ENCODE results near the gene ZFY. TPM values are rescaled to one million over a fixed set of nuclear protein-coding genes. Genes with fewer than 3 reads are reported as not detected.
"Not testable (repeated sequence)": the region's sequence is repeated elsewhere in the genome, so short reads cannot be mapped to it uniquely, and the experiment has no call there.

The ZFY gene
- total RNA-seq, 1 experiment from 2014 or later = 4.3 TPM

DNA sequence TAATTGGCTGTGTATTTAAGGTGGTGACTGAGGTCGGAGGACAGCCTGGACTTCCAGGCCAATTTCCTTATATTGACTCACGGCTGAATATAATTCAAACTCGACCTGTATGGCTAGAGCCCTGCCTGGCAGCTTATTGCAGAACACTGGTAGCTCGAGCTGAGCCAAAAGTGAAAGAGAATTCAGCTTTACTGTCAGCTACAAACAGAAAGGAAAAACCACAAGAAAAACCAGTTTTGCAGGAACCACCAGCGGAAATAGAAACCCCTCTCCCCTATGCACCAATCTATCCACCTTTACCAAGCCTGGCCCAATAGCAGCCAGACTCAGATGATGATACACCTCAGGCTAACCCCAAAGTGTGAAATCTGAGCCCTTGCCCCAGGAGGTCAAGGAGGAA, 68.7 kb downstream of the ZFY start:
- DNase-seq = no peak
- peak overlapping the region; percentile 33 for H3K4me3 ChIP-seq
- no peaks in the 10 kb centered on the region for H3K27me3 ChIP-seq
- H3K27ac ChIP-seq = no peak overlapping the region
- no peaks in the 10 kb centered on the region for H3K9me3 ChIP-seq (replicated peaks)
- H3K36me3 ChIP-seq = no peaks in the 10 kb centered on the region
- no peaks in the 10 kb centered on the region for H3K4me1 ChIP-seq

DNA sequence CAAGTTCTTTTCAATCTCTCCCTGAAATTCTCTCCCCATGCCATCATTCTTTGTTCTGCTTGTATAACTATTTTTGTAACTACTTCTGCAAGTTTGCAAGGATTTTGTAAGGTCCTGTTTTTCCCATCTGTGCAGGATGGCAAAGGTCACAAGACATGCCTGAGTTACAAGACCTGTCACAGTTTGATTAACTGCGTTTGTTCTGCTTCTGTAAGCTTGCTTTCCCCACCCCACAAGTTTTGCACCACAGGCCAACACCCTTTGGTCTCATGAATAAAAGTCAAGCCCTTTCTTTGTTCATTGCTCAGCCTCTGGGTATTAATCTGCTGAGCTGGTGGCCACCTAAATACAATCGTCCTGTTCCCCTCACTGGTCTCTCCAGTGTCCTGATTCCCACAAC, 70.8 kb downstream of the ZFY start:
- H3K27me3 ChIP-seq; H3K36me3 ChIP-seq; H3K27ac ChIP-seq; H3K4me1 ChIP-seq; H3K9me3 ChIP-seq (replicated peaks); H3K4me3 ChIP-seq; DNase-seq: not testable (repeated sequence)

DNA sequence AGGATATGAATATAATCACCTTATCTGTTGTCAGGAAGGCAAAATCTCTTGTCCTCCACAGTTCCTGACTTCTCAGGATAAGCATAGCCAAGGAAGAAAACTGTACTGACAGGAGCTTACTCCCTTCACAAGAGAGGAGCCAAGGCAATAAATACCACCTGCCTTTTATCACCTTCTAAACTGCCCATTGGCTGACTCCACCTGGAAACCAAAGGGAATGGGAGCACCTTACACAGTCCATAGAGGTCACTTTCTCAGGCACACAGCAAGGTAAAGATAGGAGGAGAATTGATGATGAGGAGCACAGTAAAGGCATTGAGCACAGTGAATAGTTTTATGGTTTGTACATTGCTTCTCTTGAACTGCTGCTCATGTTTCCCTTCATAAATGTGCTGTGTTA, 72.8 kb downstream of the ZFY start:
- Histone ChIP-seq H3K36me3 (no peaks in the 10 kb centered on the region), H3K27ac (no peak overlapping the region), H3K4me1 (no peaks in the 10 kb centered on the region), H3K9me3 (replicated peaks) (no peaks in the 10 kb centered on the region), H3K4me3 (no peak overlapping the region), H3K27me3 (no peaks in the 10 kb centered on the region)
- DNase-seq = no peak

DNA sequence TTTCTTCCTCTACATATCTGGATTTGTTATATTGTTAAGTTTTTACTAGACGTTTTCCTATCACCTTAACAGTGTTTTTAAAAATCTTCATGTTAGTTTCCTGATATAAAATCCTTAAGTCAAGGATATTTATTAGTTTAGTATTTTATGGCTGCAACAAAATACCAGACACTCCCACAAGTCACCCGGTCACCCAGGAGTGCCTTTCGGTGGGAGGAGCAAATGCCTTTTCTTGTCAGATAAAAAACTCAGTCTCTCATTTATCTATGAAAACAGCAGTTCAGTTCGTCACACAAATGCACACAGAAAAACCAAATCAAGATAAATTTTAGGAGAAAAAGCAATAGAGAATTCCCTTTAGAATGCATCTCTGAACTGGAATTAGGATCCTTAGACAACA, 77.0 kb downstream of the ZFY start:
- Histone ChIP-seq H3K4me3 (no peak overlapping the region), H3K27me3 (no peaks in the 10 kb centered on the region), H3K36me3 (no peaks in the 10 kb centered on the region), H3K27ac (no peak overlapping the region), H3K4me1 (no peaks in the 10 kb centered on the region), H3K9me3 (replicated peaks) (no peaks in the 10 kb centered on the region)
- no peak for DNase-seq

DNA sequence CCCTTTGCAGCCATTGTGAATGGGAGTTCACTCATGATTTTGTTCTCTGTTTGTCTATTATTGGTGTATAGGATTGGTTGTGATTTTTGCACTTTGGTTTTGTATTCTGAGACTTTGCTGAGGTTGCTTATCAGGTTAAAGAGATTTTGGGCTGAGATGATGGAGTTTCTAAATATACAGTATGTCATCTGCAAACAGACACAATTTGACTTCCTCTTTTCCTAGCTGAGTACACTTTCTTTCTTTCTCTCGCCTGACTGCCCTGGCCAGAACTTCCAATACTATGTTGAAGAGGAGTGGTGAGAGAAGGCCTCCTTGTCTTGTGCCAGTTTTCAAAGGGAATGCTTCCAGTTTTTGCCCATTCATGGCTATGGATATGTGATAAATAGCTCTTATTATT, 81.4 kb downstream of the ZFY start:
- Histone ChIP-seq H3K36me3 (no peaks in the 10 kb centered on the region), H3K27me3 (no peaks in the 10 kb centered on the region), H3K9me3 (replicated peaks) (no peaks in the 10 kb centered on the region), H3K4me1 (no peaks in the 10 kb centered on the region), H3K4me3 (no peak overlapping the region), H3K27ac (no peak overlapping the region)
- no peak for DNase-seq

DNA sequence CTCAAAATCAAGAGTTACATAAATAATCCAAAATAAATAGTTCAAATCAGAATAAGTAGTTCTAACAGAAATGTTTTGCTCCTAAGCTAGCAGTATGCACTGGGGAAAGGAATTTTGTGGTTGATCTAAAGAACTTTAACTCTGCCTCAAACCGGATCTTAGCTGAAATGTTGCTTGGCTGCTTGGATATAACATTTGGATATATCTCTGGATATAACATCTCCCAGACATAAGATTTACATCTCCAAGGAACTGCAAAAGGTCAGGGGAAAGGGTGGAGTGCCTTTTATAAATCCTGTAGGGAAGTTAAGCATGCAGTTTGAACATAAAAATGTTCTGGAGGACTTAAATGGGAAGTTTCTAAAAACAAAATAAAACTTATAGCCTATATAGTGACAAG, 83.4 kb downstream of the ZFY start:
- no peaks in the 10 kb centered on the region for H3K4me1 ChIP-seq
- H3K27me3 ChIP-seq = no peaks in the 10 kb centered on the region
- DNase-seq = no peak

DNA sequence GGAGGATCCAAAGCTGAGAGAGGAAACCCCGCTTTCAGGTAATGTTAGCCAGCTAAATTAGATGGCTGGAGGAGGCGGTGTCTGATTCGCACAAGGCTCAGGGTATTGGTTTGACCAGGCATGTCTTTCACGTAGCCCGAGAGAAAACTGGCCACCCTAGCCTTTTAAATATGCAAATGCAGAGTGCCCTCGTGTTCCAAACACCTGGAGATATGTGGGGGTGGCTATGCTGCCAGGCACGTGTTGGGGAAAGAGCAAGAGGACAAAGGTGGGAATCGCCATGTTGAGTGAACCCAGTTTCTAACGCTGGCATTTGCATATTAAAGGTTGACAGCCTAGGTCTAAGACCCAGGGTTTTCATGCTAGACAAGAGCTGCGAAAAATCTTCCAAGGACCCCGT, 84.4 kb downstream of the ZFY start:
- H3K9me3 ChIP-seq (replicated peaks) = no peaks in the 10 kb centered on the region
- no peaks in the 10 kb centered on the region for H3K27me3 ChIP-seq
- no peak overlapping the region for H3K27ac ChIP-seq
- H3K36me3 ChIP-seq = no peaks in the 10 kb centered on the region
- H3K4me1 ChIP-seq = no peaks in the 10 kb centered on the region
- no peak for DNase-seq
- no peak overlapping the region for H3K4me3 ChIP-seq

More for the DNA sequence above, 83.4 kb downstream of the ZFY start:
- Histone ChIP-seq H3K27ac (no peak overlapping the region), H3K36me3 (no peaks in the 10 kb centered on the region), H3K9me3 (replicated peaks) (no peaks in the 10 kb centered on the region), H3K4me3 (no peak overlapping the region)

DNA sequence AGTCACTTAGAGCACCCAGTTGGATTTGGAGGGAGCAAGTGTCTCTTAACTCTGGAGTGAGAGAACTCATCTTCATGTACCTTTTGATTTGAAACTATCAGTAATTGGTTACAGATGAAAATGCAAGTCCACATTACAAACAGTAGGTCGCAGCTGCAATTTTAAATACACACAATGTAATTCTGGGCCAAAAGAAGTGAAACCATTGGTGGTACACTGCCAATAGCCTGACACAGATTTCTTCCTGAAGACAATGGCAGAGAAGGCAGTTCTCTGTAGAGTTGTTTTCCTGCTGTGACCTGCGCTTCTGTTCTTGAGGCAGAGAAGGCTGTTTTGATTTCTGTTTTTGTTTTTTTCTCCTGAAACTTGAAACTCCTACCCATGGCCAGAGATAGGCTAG, 86.0 kb downstream of the ZFY start:
- DNase-seq = no peak
- Histone ChIP-seq H3K27me3 (no peaks in the 10 kb centered on the region), H3K36me3 (no peaks in the 10 kb centered on the region), H3K27ac (no peak overlapping the region), H3K4me3 (no peak overlapping the region), H3K4me1 (no peaks in the 10 kb centered on the region), H3K9me3 (replicated peaks) (no peaks in the 10 kb centered on the region)

DNA sequence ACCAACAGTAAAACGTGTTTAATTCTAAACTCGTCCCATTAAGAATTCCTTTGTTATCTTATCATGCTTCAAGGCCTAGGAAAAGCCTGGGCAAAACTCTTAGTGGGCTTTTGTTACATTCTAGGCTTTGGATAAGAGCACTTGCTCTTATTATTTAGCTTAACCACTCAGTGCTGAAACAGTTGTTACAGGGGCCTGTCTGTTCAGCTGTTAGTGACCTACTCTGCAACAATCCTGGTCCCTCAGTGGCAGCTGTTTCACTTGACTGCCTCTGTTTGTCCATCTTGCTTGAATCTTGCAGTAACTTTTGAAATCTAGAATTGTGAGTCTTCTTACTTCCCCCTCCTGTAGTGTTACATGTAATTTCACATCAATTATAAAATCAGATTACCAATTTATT, 88.4 kb downstream of the ZFY start:
- H3K36me3 ChIP-seq = no peaks in the 10 kb centered on the region

DNA sequence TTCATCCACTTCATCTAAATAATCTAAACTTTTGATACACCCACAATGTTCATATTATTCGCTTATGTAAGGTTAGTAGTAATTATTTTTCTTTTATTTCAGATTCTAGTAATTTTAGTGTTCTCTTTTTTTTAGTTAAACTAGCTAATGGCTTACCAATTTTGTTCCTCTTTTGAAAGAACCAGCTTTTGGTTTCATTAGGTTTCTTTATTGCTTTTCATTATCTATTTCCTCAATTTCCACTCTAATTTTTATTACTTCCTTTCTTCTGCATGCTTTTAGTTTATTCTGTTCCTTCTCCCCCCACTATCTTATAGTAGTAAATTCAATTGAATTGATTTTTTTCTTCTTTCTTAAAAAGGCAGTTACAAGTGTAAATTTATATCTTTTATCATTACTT, 90.2 kb downstream of the ZFY start:
- no peaks in the 10 kb centered on the region for H3K36me3 ChIP-seq
- H3K4me1 ChIP-seq = no peaks in the 10 kb centered on the region
- no peak overlapping the region for H3K4me3 ChIP-seq
- DNase-seq = no peak
- H3K9me3 ChIP-seq (replicated peaks) = no peaks in the 10 kb centered on the region
- no peaks in the 10 kb centered on the region for H3K27me3 ChIP-seq
- H3K27ac ChIP-seq = no peak overlapping the region

More for the DNA sequence above, 88.4 kb downstream of the ZFY start:
- H3K27me3 ChIP-seq = no peaks in the 10 kb centered on the region
- H3K27ac ChIP-seq = no peak overlapping the region
- H3K9me3 ChIP-seq (replicated peaks) = no peaks in the 10 kb centered on the region
- peak; percentile 1 to 17 for DNase-seq
- no peaks in the 10 kb centered on the region for H3K4me1 ChIP-seq
- no peak overlapping the region for H3K4me3 ChIP-seq

Other genes starting within 250 kb of the ZFY start
- not detected in 2 replicates for gene SRY, start 147.7 kb upstream of the ZFY start, total RNA-seq (2014; rRNA removed; shearing (Covaris generic))
- 301 and 324 TPM in 2 replicates for gene RPS4Y1, start 93.8 kb upstream of the ZFY start, total RNA-seq (2014; rRNA removed; shearing (Covaris generic))